ENCODE data around the gene NEUROD2.

- TF ChIP-seq POLR2AphosphoS5 (IDR thresholded peaks at IDR 0.05; ENCODE audit: low read length) (no peak), CTCF (IDR thresholded peaks at IDR 0.05 in 2 of 3, conservative IDR thresholded peaks at IDR 0.05 in 1 of 3; ENCODE audit: control insufficient read depth in 2 of 3, extremely low read depth in 1 of 3, insufficient read depth in 1 of 3, low read depth in 3 of 3, low read length in 3 of 3) (no peak), RFX5 (IDR thresholded peaks at IDR 0.05; ENCODE audit: low read depth, low read length) (no peak), FOXM1 (IDR thresholded peaks at IDR 0.05; ENCODE audit: low read depth, low read length) (no peak), PBX3 (IDR thresholded peaks at IDR 0.05; ENCODE audit: insufficient replicate concordance, low read depth, low read length) (no peak), SREBF2 (IDR thresholded peaks at IDR 0.05; ENCODE audit: low read length) (no peak), GATAD2B (conservative IDR thresholded peaks at IDR 0.05; ENCODE audit: low read depth) (no peak), BCL11A (IDR thresholded peaks at IDR 0.05; ENCODE audit: low read depth, low read length) (no peak), CREB1 (IDR thresholded peaks at IDR 0.05; ENCODE audit: low read depth) (no peak), ZNF384 (IDR thresholded peaks at IDR 0.05; ENCODE audit: borderline replicate concordance, low read depth, low read length) (no peak), POLR2AphosphoS2 (IDR thresholded peaks at IDR 0.05; ENCODE audit: low read depth, low read length) (no peak)
Measured at GRCh38 chr17:39632153-39632941, 24.6 kb upstream of the NEUROD2 start.

Data from GM12878 (cell line).